Measurements from ENCODE around the gene IL23R.

GRCh38 chr1:67194209-67194863 lies 28.1 kb downstream of the IL23R start:
- TF ChIP-seq POLR2AphosphoS5 (IDR thresholded peaks at IDR 0.05; ENCODE audit: low read depth, low read length) (no peak), REST (IDR thresholded peaks at IDR 0.05; ENCODE audit: insufficient read depth in 1 of 2, low read depth in 2 of 2, low read length in 1 of 2) (no peak), CTCF (IDR thresholded peaks at IDR 0.05) (no peak)
